AG09319 (cell line): Measurements from ENCODE around the gene UPK3A.

Source experiments
- DNase-seq: peaks from one replicate; pipeline ENCODE4 v3.0.0-alpha.2; 2010; ENCODE audit warnings: low read depth; ENCODE audit errors: extremely low read depth
- CTCF ChIP-seq: IDR thresholded peaks from 2 replicates; pipeline ENCODE4 v1.5.1; 2011; ENCODE audit warnings: low read depth, mild to moderate bottlenecking, inconsistent platforms, low read length, moderate library complexity

The UPK3A gene

GRCh38 chr22:45284705-45285262, at the start of gene UPK3A:
Gene UPK3A (plus strand): TSS chr22:45284949. CDS start chr22:45285014, 65 bp downstream.
- DNase-seq, result no peak
- no peak for TF ChIP-seq CTCF

- DNase-seq, result no peak
- no peak for TF ChIP-seq CTCF
Observed at GRCh38 chr22:45235101-45235777, 49.5 kb upstream of the UPK3A start.

- TF ChIP-seq CTCF, result no peak
- DNase-seq, result no peak
Observed at GRCh38 chr22:45235851-45236342, 48.9 kb upstream of the UPK3A start.

- TF ChIP-seq CTCF, result no peak
- no peak for DNase-seq
Observed at GRCh38 chr22:45237065-45237990, 47.4 kb upstream of the UPK3A start.

GRCh38 chr22:45238076-45238956, 46.4 kb upstream of the UPK3A start:
- DNase-seq, result no peak

More at GRCh38 chr22:45238076-45238956, 46.4 kb upstream of the UPK3A start:
- TF ChIP-seq CTCF, result no peak
